Psoas muscle (tissue), 8 donors: ENCODE results near the gene RITA1. TPM values are rescaled to one million over a fixed set of nuclear protein-coding genes. Genes with fewer than 3 reads are reported as not detected.

ENCODE experiments used
- ATAC-seq, 4 donors: fragments of 200-7000 bp; cut with Tn5 transposase; one replicate each; pipeline ENCODE4 v1.9.1; 2020; ENCODE audit warnings: moderate library complexity in 3 of 4, mild to moderate bottlenecking in 2 of 4
- DNase-seq, 2 donors: peaks; one replicate each; pipeline ENCODE4 v3.0.0-alpha.2; 2020
- H3K27ac ChIP-seq: fragments of 200-600 bp; one replicate; pipeline ENCODE4 v1.8.0; 2022
- H3K27me3 ChIP-seq, 3 donors: fragments of 200-600 bp in 1 of 3; one replicate each; pipeline versions ENCODE4 v1.6.1 to v1.8.0; 2013 to 2022; ENCODE audit warnings: low read length in 2 of 3, mild to moderate bottlenecking in 2 of 3, moderate library complexity in 1 of 3; ENCODE audit not compliant: insufficient read depth in 3 of 3
- H3K36me3 ChIP-seq, 2 donors: fragments of 200-600 bp in 1 of 2; one replicate each; pipeline versions ENCODE4 v1.6.1 to v1.8.0; 2013 to 2022; ENCODE audit warnings: low read depth in 1 of 2, mild to moderate bottlenecking in 1 of 2, moderate library complexity in 1 of 2; ENCODE audit not compliant: insufficient read depth in 1 of 2
- H3K4me1 ChIP-seq: fragments of 200-600 bp; one replicate; pipeline ENCODE4 v1.8.0; 2022
- H3K4me3 ChIP-seq: fragments of 200-600 bp; one replicate; pipeline ENCODE4 v1.8.0; 2022; ENCODE audit warnings: mild to moderate bottlenecking
- H3K9me3 ChIP-seq: fragments of 200-600 bp; one replicate; pipeline ENCODE4 v1.8.0; 2022
- WGBS, 3 donors: extraction: QIAGEN DNeasy Blood & Tissue Kit; methylation state at CpG; one replicate each; pipeline versions ENCODE4 v1.1.6 to v1.1.7; 2013; 5-methylcytosine and 5-hydroxymethylcytosine counted together
- intact Hi-C, 2 donors: fragments of 100-400 bp; cut with DNase I; formaldehyde crosslinking; loops; one replicate each; pipeline versions ENCODE4 v1.11.0 to v1.14.2; 2022
- polyA plus RNA-seq, 3 donors: library from polyadenylated mRNA; stranded (reverse); fragments of 200-250 nt; gene quantifications; one replicate each; pipeline ENCODE4 v1.2.3, GENCODE V29; 2013
- total RNA-seq, 4 donors: library from RNA; stranded (reverse); fragmentation: NEBNext Ultra II Directional in 2 of 4; extraction: Animal tissue kit (Norgen Biotek cat#: 25700) in 2 of 4; gene quantifications; one replicate each; pipeline versions ENCODE4 v1.2.1 to v1.2.4, GENCODE V29; 2021 to 2023
- TF ChIP-seq, protein P1 (sequence below): fragments of 200-600 bp; IDR thresholded peaks from one replicate; pipeline ENCODE4 v1.8.0; 2022; ENCODE audit warnings: antibody characterized with exemption
- donor health status: healthy with polysubstance abuse.
- donor health status: DM: no; HTN: no; CAD: no; lungs with moderate emphysema.
- donor health status: Bipolar disorder and iron deficiency.
- donor health status: healthy.
- donor health status: DM: yes; HTN: yes; CAD: no.
- donor health status: DM: no; HTN: no; CAD: no.
- donor health status: DM: no; HTN: no; CAD: no.
- donor health status: DM: yes; HTN: yes; CAD: no.

The RITA1 gene
- total and polyA plus RNA-seq, 7 donors: 13.0 to 28.5 (median 15.3) TPM

DNA sequence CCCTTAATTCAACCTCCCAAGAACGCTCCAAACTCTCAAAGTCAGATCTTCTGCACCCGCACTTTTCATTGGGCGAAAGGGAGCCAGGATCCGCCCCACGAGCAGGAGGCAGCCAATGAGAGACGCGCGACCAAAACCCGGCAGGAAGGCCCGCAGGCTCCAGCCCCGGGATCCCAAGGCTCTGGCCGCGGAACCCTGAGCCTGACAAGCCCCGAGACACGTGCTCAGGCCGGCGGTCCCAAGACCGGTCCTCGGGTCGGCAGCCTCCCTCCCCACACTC is 681 bp upstream of the RITA1 start:
- Histone ChIP-seq H3K27ac (peak overlapping the region; percentile 98), H3K4me3 (peak overlapping the region; percentile 93), H3K36me3 (peaks cover 13 to 34% of the 10 kb centered on the region in 2 donors), H3K27me3 (no peaks in the 10 kb centered on the region), H3K4me1 (peaks cover 20% of the 10 kb centered on the region), H3K9me3 (no peaks in the 10 kb centered on the region)
- intact Hi-C loops: loop anchor here (5.0 to 10.0 kb wide), 2 partner anchors 37 to 180 kb away; partner anchors contain the start of gene TPCN1 (in 1 of the 2)
- ATAC-seq (peak; percentile 86 to 93 (median 90)), DNase-seq (peak; percentile 88 to 94)
- TF ChIP-seq, protein P1, sequence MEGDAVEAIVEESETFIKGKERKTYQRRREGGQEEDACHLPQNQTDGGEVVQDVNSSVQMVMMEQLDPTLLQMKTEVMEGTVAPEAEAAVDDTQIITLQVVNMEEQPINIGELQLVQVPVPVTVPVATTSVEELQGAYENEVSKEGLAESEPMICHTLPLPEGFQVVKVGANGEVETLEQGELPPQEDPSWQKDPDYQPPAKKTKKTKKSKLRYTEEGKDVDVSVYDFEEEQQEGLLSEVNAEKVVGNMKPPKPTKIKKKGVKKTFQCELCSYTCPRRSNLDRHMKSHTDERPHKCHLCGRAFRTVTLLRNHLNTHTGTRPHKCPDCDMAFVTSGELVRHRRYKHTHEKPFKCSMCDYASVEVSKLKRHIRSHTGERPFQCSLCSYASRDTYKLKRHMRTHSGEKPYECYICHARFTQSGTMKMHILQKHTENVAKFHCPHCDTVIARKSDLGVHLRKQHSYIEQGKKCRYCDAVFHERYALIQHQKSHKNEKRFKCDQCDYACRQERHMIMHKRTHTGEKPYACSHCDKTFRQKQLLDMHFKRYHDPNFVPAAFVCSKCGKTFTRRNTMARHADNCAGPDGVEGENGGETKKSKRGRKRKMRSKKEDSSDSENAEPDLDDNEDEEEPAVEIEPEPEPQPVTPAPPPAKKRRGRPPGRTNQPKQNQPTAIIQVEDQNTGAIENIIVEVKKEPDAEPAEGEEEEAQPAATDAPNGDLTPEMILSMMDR: no peak
- WGBS, 3 donors: 0 to 1% (median 0%) methylated on average over 20 of the region's 20 CpGs

DNA sequence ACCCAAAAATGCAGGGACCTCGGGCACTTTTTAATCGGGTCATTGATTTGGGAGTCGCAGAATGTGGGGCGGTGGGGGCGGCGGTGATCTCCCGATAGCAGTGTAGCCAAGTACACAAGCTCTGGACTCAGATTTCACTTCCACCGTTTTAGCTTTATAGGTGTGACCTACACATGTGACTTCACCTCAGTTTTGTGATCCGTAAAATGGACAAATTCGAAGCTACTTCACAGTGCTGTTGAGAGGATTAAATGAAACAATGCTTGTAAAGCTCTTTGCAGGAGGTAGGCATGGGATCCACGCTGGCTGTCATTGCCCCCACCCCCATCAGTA is 478 bp downstream of the RITA1 start:
- TF ChIP-seq, protein P1: no peak
- intact Hi-C loops: loop anchor here (5.0 to 10.0 kb wide), 2 partner anchors 36 to 179 kb away; partner anchors contain the start of gene TPCN1 (in 1 of the 2)
- 5 to 6% (median 5%) methylated on average over 11 of the region's 11 CpGs for WGBS, 3 donors

DNA sequence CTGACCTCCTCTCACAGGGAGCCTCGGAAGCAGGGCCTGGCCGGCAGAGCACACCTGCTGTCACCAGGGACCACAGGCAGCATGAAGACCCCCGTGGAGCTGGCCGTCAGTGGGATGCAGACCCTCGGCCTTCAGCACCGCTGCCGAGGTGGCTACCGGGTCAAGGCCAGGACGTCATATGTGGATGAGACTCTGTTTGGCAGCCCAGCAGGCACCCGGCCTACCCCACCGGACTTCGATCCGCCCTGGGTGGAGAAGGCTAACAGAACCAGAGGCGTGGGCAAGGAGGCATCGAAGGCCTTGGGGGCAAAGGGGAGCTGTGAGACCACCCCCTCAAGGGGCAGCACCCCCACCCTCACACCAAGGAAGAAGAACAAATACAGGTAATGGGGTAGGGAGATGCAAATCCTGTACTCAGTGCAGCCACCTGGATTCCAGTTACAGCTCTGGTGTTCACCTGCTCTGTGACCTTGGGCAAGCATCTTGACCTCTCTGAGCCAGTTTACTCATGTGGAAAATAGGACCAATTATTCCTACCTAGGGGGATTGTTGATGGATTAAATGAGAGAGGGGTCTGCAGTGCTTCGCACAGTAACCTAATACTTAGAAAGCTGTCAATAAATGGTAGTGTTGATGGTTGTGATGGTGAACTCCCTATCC is 1.3 kb downstream of the RITA1 start:
- intact Hi-C loops: loop anchor here (5.0 to 10.0 kb wide), 2 partner anchors 36 to 178 kb away; partner anchors contain the start of gene TPCN1 (in 1 of the 2)

More for the DNA sequence above, 478 bp downstream of the RITA1 start:
- DNase-seq (no peak), ATAC-seq (peak in 1 of 4 donors; percentile 0)
- Histone ChIP-seq H3K36me3 (peaks cover 9 to 24% of the 10 kb centered on the region in 2 donors), H3K9me3 (no peaks in the 10 kb centered on the region), H3K4me3 (peak overlapping the region; percentile 93), H3K27ac (peak overlapping the region; percentile 98), H3K27me3 (no peaks in the 10 kb centered on the region), H3K4me1 (peaks cover 20% of the 10 kb centered on the region)

DNA sequence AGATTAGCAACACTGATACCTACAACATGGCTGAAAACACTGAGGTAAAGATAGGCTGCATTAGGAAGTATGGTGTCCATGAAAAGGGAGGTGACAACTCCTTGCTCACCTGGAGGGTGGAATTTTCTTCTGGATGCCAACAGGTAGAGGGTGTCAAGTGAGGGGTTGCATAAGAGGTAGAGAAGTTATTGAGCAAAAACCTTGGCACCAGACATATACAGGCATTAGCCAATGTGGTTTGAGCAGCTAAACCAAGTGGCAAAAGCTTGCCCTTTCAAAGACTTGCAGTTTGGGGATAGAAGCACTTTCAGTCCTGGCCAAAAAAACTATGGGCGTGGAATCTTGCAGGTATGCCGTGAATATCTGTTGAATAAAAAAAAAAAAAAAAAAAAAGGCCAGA is 3.8 kb downstream of the RITA1 start:
- DNase-seq (no peak), ATAC-seq (no peak)
- H3K27me3 ChIP-seq: no peaks in the 10 kb centered on the region
- H3K4me3 ChIP-seq: no peak overlapping the region
- H3K9me3 ChIP-seq: no peaks in the 10 kb centered on the region
- 88 to 97% (median 91%) methylated on average over 2 of the region's 2 CpGs for WGBS, 3 donors
- peaks cover 4 to 27% of the 10 kb centered on the region in 2 donors for H3K36me3 ChIP-seq
- peaks cover 17% of the 10 kb centered on the region for H3K4me1 ChIP-seq
- no peak overlapping the region for H3K27ac ChIP-seq
- intact Hi-C loops: loop anchor here (5.0 to 10.0 kb wide), 2 partner anchors 33 to 175 kb away; partner anchors contain the start of gene TPCN1 (in 1 of the 2)
- TF ChIP-seq, protein P1: no peak

More for the DNA sequence above, 1.3 kb downstream of the RITA1 start:
- Histone ChIP-seq H3K27ac (no peak overlapping the region), H3K9me3 (no peaks in the 10 kb centered on the region), H3K4me3 (peak overlapping the region; percentile 93), H3K36me3 (peaks cover 11 to 31% of the 10 kb centered on the region in 2 donors), H3K4me1 (peaks cover 20% of the 10 kb centered on the region), H3K27me3 (no peaks in the 10 kb centered on the region)
- no peak for ATAC-seq
- no peak for DNase-seq
- 71 to 80% (median 75%) methylated on average over 16 of the region's 16 CpGs for WGBS, 3 donors
- TF ChIP-seq, protein P1: no peak
